Activated naive CD4-positive, alpha-beta T cell treated with anti-CD3 and anti-CD28 coated beads, Interleukin-2, amount 50 U/mL, for 72 hours (primary cell): Measurements from ENCODE around the gene HNRNPAB. TPM values are rescaled to one million over a fixed set of nuclear protein-coding genes. Genes with fewer than 3 reads are reported as not detected.

Experiments
- ATAC-seq, 2 donors: fragments of 150-1000 bp; cut with Tn5 transposase; 2 replicates each; pipeline ENCODE4 v1.10.0; 2021; ENCODE audit warnings: mild to moderate bottlenecking in 2 of 2, moderate library complexity in 2 of 2
- DNase-seq, 2 donors: peaks; one replicate each; pipeline ENCODE4 v3.0.0; 2021 to 2022; ENCODE audit warnings: low spot score in 2 of 2
- H3K27ac Mint-ChIP-seq, 2 donors: one replicate each; pipeline ENCODE4 v1.8.0; 2022; ENCODE audit warnings: mild to moderate bottlenecking in 2 of 2, mixed read lengths in 2 of 2
- H3K36me3 Mint-ChIP-seq, 2 donors: one replicate each; pipeline ENCODE4 v1.8.0; 2022; ENCODE audit warnings: mixed read lengths in 2 of 2
- H3K9me3 Mint-ChIP-seq, 2 donors: one replicate each; pipeline ENCODE4 v1.8.0; 2022; ENCODE audit warnings: mixed read lengths in 2 of 2
- total RNA-seq, 2 donors: library from RNA; stranded (reverse); gene quantifications; one replicate each; pipeline ENCODE4 v1.2.3, GENCODE V29; 2022

HNRNPAB gene
- total RNA-seq, 2 donors from 2014 or later, result 232 to 253 TPM

DNA sequence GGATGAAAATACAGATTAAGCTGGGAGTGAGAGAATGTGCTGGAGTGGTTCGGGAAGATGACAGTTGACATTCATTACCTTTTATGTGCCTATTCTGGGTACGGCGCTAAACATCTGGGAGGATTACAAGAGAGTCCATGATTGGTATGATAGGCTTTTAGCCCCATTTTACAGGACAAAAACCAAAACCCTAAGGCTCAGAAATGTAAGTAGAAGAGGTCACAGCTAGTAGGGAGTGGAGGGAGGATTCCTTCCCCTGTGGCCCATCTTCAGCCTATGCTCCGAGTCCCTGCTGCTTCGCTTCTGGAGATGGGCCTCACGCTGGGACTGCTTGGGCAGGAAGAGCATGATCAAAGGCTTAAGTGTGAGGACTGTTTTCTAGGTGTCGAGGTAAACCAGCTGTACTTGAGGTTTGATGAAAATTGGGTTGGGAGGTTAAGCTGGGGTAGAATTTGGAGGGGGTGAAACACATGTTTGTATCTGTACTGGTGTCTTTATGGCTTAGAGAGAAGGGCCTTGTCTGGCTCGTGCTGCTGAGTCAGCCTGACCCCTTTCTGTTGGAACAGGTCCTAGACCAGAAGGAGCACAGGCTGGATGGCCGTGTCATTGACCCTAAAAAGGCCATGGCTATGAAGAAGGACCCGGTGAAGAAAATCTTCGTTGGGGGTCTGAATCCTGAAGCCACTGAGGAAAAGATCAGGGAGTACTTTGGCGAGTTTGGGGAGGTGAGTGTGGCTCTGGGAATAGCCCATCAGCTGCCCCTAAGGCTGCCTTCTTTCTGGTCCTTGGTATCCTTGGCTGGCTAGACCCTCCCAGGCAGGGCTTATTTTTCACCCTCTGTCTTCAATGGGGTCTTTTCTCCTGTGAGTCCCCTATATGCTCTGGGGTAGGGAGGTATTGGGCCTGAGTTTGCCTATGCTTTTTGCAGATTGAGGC is 2.1 kb downstream of the HNRNPAB start:
- ATAC-seq (no peak), DNase-seq (peak in 1 of 2 donors; percentile 30)
- peaks cover 51 to 52% of the 10 kb centered on the region in 2 donors for H3K36me3 Mint-ChIP-seq
- H3K9me3 Mint-ChIP-seq, result no peaks in the 10 kb centered on the region
- peak overlapping the region; percentile 92 to 98 for H3K27ac Mint-ChIP-seq

DNA sequence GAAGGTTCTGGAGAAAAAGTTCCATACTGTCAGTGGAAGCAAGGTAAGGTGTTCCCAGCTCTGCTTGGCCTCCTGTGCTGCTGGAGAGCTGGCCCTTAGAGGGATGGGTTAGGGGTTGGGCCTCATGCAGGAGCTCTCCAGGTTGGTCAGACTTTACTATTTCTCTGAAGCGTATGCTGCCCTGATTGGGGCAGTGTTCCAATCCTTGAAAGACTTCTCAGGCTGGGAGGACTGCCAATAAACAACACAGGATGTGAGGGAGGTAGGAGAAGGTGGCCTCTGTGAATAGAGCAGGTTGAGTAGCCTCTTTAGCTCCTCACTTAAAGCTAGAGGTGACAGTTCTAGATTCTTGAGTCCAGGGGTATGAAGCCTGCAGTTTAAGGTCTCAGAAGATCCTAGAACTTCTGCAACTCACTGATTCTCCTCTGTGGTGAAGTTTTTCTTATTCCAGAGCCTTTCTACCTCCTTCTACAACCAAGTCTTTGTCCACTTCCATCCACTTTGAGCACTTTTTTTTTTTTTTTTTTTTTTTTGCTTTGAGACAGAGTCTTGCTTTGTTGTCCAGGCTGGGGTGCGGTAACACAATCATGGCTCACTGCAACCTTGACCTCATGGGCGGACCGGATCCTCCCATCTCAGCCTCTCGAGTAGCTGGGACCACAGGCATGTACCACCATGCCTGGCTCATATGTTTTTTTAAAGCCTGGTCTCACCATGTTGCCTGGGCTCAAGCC is 3.0 kb downstream of the HNRNPAB start:
- DNase-seq (no peak), ATAC-seq (no peak)
- Mint-ChIP-seq H3K9me3 (no peaks in the 10 kb centered on the region), H3K27ac (peak overlapping the region; percentile 92), H3K36me3 (peaks cover 51 to 52% of the 10 kb centered on the region in 2 donors)

- H3K9me3 Mint-ChIP-seq, result no peaks in the 10 kb centered on the region
- ATAC-seq (no peak), DNase-seq (peak in 1 of 2 donors; percentile 47)
- peaks cover 51 to 52% of the 10 kb centered on the region in 2 donors for H3K36me3 Mint-ChIP-seq
- peak overlapping the region; percentile 92 for H3K27ac Mint-ChIP-seq
Observed at GRCh38 chr5:178207917-178208280, 3.6 kb downstream of the HNRNPAB start.

- no peak for ATAC-seq
- Mint-ChIP-seq H3K9me3 (no peaks in the 10 kb centered on the region), H3K27ac (peak overlapping the region; percentile 74 to 96), H3K36me3 (peaks cover 51 to 55% of the 10 kb centered on the region in 2 donors)
- no peak for DNase-seq
Observed at GRCh38 chr5:178208540-178209227, 4.4 kb downstream of the HNRNPAB start.

- no peak for DNase-seq
- H3K36me3 Mint-ChIP-seq, result peaks cover 47 to 53% of the 10 kb centered on the region in 2 donors
- no peak for ATAC-seq
- peak overlapping the region; percentile 74 to 96 for H3K27ac Mint-ChIP-seq
- no peaks in the 10 kb centered on the region for H3K9me3 Mint-ChIP-seq
Observed at GRCh38 chr5:178209334-178210072, 5.2 kb downstream of the HNRNPAB start.

DNA sequence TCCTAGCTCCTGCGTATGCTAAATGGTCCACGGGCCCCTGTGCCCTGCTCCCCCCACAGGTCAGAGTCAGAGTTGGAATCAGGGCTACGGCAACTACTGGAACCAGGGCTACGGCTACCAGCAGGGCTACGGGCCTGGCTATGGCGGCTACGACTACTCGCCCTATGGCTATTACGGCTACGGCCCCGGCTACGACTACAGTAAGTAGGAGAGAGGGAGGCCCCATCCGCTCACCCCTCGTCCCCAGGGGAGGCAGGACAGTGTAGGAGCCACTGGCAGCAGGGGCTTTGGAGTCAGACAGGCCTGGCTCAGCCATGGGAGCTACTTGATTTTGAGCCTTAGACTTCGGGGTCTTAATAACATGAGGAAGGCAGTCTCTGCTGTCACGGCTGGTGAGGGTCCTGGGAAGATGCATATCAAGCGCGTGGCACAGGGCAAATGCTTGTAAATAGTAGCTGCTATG is 5.8 kb downstream of the HNRNPAB start:
- H3K27ac Mint-ChIP-seq, result peak overlapping the region; percentile 74 to 96
- H3K9me3 Mint-ChIP-seq, result no peaks in the 10 kb centered on the region
- no peak for ATAC-seq
- DNase-seq, result no peak
- peaks cover 46 to 52% of the 10 kb centered on the region in 2 donors for H3K36me3 Mint-ChIP-seq

- H3K36me3 Mint-ChIP-seq, result peaks cover 41 to 48% of the 10 kb centered on the region in 2 donors
- no peaks in the 10 kb centered on the region for H3K9me3 Mint-ChIP-seq
- no peak for DNase-seq
- H3K27ac Mint-ChIP-seq, result peak overlapping the region; percentile 74 to 96
- no peak for ATAC-seq
Observed at GRCh38 chr5:178210686-178211085, 6.4 kb downstream of the HNRNPAB start.

DNA sequence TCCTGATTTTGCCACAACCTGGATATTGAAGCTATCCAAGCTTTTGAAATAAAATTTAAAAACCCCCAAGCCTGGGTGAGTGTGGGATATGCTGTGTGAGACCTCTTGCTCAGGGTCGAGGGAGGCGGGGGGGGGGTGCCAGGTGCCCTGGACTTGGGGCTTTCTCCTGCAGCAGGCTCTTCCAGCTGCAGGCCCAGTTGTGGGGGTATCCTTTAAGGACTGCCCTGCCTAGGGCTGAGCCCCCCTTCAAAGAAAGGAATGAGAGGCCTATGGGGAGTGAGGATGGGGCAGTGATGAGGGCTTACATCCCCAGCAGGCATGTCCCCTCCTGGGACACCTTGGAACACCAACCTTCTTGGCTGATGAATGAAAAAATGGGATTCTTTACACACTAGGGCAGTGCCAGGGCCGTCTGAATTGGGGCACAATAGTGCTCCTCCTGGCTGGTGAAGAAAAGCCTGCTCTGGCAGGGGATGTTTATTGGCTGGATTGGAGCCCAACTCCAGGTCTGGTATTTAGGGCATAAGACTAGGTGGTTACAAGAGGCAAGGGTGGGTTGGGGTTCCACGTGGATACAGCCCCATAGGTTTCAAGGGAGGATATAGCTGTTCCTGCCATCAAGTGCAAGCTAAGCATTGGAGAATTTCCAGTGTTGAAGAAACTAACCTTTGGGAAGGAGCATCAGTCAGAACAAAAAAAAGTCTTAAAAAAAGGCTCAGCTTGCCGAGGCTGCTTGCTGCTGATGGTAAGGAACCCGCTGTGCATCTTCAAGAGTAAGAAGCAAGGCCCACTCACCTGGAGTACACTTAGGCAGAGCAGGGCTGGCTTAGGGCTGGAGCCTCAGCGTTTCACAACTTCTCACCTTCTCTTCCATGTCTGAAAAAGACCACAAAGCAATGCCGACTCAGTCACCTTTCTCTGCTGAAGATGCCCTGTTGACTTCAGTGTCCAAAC is 7.0 kb downstream of the HNRNPAB start:
- ATAC-seq (no peak), DNase-seq (no peak)
- H3K9me3 Mint-ChIP-seq, result no peaks in the 10 kb centered on the region
- peak overlapping the region; percentile 74 to 99 for H3K27ac Mint-ChIP-seq
- H3K36me3 Mint-ChIP-seq, result peaks cover 38 to 45% of the 10 kb centered on the region in 2 donors

GRCh38 chr5:178212241-178213002 is 8.1 kb downstream of the HNRNPAB start:
- H3K9me3 Mint-ChIP-seq, result no peaks in the 10 kb centered on the region
- H3K27ac Mint-ChIP-seq, result peak overlapping the region; percentile 58 to 99
- peaks cover 33 to 37% of the 10 kb centered on the region in 2 donors for H3K36me3 Mint-ChIP-seq
- DNase-seq, result no peak
- ATAC-seq, result peak in 1 of 2 donors; percentile 2

- Mint-ChIP-seq H3K9me3 (no peaks in the 10 kb centered on the region), H3K27ac (peak overlapping the region; percentile 58 to 99), H3K36me3 (peaks cover 27 to 31% of the 10 kb centered on the region in 2 donors)
- DNase-seq (no peak), ATAC-seq (peak; percentile 1 to 2)
Observed at GRCh38 chr5:178213003-178213461, 8.7 kb downstream of the HNRNPAB start.

DNA sequence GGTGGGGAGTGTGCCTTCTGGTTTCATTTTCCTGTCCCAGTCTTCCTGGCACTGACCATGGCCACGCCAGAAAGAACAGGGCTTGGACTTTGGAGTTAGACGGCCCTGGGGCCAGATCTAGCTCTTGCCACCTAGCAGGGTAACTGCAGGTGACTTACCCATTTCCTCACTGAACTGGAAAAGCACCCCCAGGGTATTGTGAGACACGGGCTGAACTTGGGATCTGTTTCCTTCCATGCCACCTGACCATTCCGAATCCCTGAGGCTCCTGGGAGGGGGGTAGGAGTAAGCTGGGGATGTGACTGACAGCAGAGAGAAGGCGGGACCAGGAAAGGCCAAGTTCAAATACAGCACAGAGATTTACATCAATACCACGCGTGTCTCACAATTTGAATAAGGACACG is 9.4 kb downstream of the HNRNPAB start:
- Mint-ChIP-seq H3K9me3 (no peaks in the 10 kb centered on the region), H3K36me3 (peaks cover 24 to 28% of the 10 kb centered on the region in 2 donors), H3K27ac (peak overlapping the region; percentile 58 to 99)
- DNase-seq (no peak), ATAC-seq (no peak)

DNA sequence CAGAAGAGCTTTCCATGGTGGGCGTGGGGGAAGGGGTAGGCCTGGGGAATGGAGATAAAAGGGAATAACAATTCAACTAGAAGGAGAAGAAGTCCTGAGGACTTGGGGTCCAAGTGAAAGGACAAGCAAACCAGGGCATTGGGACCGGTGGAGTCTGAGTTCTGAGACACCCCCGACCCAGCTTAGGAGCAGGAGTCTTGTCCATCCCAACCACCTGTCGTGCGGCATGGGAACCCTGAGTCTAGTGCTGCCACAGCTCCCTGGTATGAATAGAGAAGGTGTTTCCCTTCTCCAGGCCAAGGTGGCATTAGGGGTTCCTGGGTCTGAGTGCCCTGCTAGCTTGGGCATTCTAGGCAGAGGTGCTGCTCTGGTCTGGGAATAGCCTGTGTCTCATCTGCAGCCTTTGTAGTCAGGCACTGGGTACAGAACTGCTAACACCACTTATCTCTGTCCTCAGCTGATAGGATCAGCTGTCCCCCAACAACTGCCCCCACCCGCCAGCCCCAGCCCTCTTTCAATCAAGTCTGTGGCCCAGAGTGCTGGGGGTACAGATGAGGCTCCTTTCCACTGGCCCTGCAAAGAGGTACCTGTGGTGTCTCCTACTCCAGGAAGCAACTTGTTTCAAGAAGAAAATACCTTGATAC is 9.9 kb downstream of the HNRNPAB start:
- peak; percentile 1 to 3 for ATAC-seq
- Mint-ChIP-seq H3K27ac (peak overlapping the region in 1 of 2 donors; percentile 99), H3K9me3 (no peaks in the 10 kb centered on the region), H3K36me3 (peaks cover 19 to 28% of the 10 kb centered on the region in 2 donors)
- no peak for DNase-seq

- ATAC-seq (peak; percentile 3), DNase-seq (no peak)
- H3K9me3 Mint-ChIP-seq, result no peaks in the 10 kb centered on the region
- H3K27ac Mint-ChIP-seq, result peak overlapping the region in 1 of 2 donors; percentile 98
- H3K36me3 Mint-ChIP-seq, result peaks cover 7 to 22% of the 10 kb centered on the region in 2 donors
Observed at GRCh38 chr5:178215280-178216002, 11.1 kb downstream of the HNRNPAB start.
